Neural cell (in vitro differentiated cells): ENCODE measurements around the gene ME1.

Source experiments
- EP300 ChIP-seq: fragments of 450-650 bp; conservative IDR thresholded peaks from 2 replicates; pipeline ENCODE4 v1.6.1; 2014; ENCODE audit warnings: antibody characterized with exemption, mild to moderate bottlenecking, moderate library complexity; ENCODE audit not compliant: poor library complexity, severe bottlenecking
- EZH2 ChIP-seq: fragments of 200-600, 300-800 bp; shearing (Covaris generic), sonication (generic); IDR thresholded peaks from 2 replicates; pipeline ENCODE4 v1.6.1; 2014; ENCODE audit warnings: antibody characterized with exemption, low read length, borderline replicate concordance, mild to moderate bottlenecking; ENCODE audit not compliant: insufficient read depth, poor library complexity, severe bottlenecking
- MXI1 ChIP-seq: fragments of 450-650 bp; conservative IDR thresholded peaks from 2 replicates; pipeline ENCODE4 v1.6.1; 2014; ENCODE audit warnings: antibody characterized with exemption, mild to moderate bottlenecking; ENCODE audit not compliant: poor library complexity, severe bottlenecking
- POLR2AphosphoS5 ChIP-seq: IDR thresholded peaks from 2 replicates; pipeline ENCODE4 v1.6.1; 2012
- RAD21 ChIP-seq: fragments of 450-650 bp; conservative IDR thresholded peaks from 2 replicates; pipeline ENCODE4 v1.6.1; 2014; ENCODE audit warnings: antibody characterized with exemption, mild to moderate bottlenecking, moderate library complexity
- SMC3 ChIP-seq: fragments of 450-650 bp; conservative IDR thresholded peaks from 2 replicates; pipeline ENCODE4 v1.6.1; 2014; ENCODE audit warnings: antibody characterized with exemption, mild to moderate bottlenecking, moderate library complexity; ENCODE audit not compliant: poor library complexity
- TAF1 ChIP-seq: IDR thresholded peaks from 2 replicates; pipeline ENCODE4 v1.6.1; 2012; ENCODE audit warnings: low read depth
- TF ChIP-seq, protein P1 (sequence below): IDR thresholded peaks from 2 replicates; pipeline ENCODE4 v1.6.1; 2012; ENCODE audit warnings: borderline replicate concordance
- TF ChIP-seq, protein P2 (sequence below): fragments of 450-650 bp; IDR thresholded peaks from 2 replicates; pipeline ENCODE4 v1.5.1; 2014; ENCODE audit warnings: antibody characterized with exemption, mild to moderate bottlenecking, moderate library complexity; ENCODE audit not compliant: poor library complexity, severe bottlenecking

DNA sequence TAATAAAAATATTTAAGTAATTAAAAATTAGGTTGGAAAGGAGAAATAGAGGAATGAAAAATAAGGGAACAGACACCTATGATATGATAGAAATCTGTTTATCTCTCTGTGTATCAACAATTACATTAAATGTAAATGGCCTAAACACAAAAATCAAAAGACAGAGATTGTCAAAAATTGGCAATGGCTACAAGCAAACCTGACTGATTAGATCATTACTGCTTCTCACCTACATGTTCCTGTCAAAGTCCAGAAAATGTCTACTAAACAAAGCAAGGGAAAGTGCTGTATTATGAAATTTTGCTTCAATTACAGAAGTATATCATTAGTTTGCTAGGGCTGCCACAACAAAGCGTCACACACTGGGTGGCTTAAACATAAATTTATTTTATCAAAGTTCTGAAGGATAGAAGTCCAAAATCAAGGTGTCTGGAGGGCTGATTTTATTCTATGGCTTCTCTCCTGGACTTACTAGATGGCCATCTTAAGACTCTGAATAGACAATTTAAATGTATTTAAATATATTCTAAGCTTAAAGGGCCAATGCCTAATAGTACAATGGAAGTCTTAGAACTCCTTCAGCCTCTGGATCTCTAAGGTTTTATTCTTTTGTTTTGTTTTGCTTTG lies 6.3 kb downstream of the ME1 start:
- TF ChIP-seq POLR2AphosphoS5 (no peak), TAF1 (no peak), EP300 (no peak), EZH2 (no peak), MXI1 (no peak), SMC3 (no peak), RAD21 (no peak)
- TF ChIP-seq, protein P1, sequence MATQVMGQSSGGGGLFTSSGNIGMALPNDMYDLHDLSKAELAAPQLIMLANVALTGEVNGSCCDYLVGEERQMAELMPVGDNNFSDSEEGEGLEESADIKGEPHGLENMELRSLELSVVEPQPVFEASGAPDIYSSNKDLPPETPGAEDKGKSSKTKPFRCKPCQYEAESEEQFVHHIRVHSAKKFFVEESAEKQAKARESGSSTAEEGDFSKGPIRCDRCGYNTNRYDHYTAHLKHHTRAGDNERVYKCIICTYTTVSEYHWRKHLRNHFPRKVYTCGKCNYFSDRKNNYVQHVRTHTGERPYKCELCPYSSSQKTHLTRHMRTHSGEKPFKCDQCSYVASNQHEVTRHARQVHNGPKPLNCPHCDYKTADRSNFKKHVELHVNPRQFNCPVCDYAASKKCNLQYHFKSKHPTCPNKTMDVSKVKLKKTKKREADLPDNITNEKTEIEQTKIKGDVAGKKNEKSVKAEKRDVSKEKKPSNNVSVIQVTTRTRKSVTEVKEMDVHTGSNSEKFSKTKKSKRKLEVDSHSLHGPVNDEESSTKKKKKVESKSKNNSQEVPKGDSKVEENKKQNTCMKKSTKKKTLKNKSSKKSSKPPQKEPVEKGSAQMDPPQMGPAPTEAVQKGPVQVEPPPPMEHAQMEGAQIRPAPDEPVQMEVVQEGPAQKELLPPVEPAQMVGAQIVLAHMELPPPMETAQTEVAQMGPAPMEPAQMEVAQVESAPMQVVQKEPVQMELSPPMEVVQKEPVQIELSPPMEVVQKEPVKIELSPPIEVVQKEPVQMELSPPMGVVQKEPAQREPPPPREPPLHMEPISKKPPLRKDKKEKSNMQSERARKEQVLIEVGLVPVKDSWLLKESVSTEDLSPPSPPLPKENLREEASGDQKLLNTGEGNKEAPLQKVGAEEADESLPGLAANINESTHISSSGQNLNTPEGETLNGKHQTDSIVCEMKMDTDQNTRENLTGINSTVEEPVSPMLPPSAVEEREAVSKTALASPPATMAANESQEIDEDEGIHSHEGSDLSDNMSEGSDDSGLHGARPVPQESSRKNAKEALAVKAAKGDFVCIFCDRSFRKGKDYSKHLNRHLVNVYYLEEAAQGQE, result no peak
- TF ChIP-seq, protein P2, sequence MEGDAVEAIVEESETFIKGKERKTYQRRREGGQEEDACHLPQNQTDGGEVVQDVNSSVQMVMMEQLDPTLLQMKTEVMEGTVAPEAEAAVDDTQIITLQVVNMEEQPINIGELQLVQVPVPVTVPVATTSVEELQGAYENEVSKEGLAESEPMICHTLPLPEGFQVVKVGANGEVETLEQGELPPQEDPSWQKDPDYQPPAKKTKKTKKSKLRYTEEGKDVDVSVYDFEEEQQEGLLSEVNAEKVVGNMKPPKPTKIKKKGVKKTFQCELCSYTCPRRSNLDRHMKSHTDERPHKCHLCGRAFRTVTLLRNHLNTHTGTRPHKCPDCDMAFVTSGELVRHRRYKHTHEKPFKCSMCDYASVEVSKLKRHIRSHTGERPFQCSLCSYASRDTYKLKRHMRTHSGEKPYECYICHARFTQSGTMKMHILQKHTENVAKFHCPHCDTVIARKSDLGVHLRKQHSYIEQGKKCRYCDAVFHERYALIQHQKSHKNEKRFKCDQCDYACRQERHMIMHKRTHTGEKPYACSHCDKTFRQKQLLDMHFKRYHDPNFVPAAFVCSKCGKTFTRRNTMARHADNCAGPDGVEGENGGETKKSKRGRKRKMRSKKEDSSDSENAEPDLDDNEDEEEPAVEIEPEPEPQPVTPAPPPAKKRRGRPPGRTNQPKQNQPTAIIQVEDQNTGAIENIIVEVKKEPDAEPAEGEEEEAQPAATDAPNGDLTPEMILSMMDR, result no peak
